PFSK-1 (cell line): Measurements from ENCODE around the gene AVL9.

ENCODE experiments used
- FOXP2 ChIP-seq: optimal IDR thresholded peaks from 2 replicates; pipeline ENCODE3; 2011; ENCODE audit warnings: borderline replicate concordance, control low read depth, inconsistent platforms; ENCODE audit not compliant: insufficient read depth; ENCODE audit errors: extremely low read length, extremely low read depth
- POLR2AphosphoS5 ChIP-seq: IDR thresholded peaks from 2 replicates; pipeline ENCODE4 v1.6.1; 2012; ENCODE audit warnings: low read depth, mild to moderate bottlenecking, control low read depth, low read length, moderate library complexity
- SIN3A ChIP-seq: IDR thresholded peaks from 2 replicates; pipeline ENCODE4 v1.6.1; 2012; ENCODE audit warnings: mild to moderate bottlenecking, low read length, moderate library complexity, borderline replicate concordance; ENCODE audit not compliant: insufficient read depth
- TAF1 ChIP-seq: IDR thresholded peaks from 2 replicates; pipeline ENCODE4 v1.6.1; 2012; ENCODE audit warnings: low read length, control low read depth, borderline replicate concordance; ENCODE audit not compliant: insufficient read depth
- TF ChIP-seq, protein P1 (sequence below), 2 experiments: IDR thresholded peaks; 2 replicates each; pipeline versions ENCODE4 v1.6.1 to v1.8.0; 2011 to 2012; ENCODE audit warnings: low read depth in 2 of 2, low read length in 2 of 2, control low read depth in 1 of 2, inconsistent platforms in 1 of 2, mild to moderate bottlenecking in 1 of 2, moderate library complexity in 1 of 2; ENCODE audit not compliant: insufficient read depth in 1 of 2

Gene AVL9

GRCh38 chr7:32479574-32480200, 15.6 kb upstream of the AVL9 start:
- TF ChIP-seq, protein P1, sequence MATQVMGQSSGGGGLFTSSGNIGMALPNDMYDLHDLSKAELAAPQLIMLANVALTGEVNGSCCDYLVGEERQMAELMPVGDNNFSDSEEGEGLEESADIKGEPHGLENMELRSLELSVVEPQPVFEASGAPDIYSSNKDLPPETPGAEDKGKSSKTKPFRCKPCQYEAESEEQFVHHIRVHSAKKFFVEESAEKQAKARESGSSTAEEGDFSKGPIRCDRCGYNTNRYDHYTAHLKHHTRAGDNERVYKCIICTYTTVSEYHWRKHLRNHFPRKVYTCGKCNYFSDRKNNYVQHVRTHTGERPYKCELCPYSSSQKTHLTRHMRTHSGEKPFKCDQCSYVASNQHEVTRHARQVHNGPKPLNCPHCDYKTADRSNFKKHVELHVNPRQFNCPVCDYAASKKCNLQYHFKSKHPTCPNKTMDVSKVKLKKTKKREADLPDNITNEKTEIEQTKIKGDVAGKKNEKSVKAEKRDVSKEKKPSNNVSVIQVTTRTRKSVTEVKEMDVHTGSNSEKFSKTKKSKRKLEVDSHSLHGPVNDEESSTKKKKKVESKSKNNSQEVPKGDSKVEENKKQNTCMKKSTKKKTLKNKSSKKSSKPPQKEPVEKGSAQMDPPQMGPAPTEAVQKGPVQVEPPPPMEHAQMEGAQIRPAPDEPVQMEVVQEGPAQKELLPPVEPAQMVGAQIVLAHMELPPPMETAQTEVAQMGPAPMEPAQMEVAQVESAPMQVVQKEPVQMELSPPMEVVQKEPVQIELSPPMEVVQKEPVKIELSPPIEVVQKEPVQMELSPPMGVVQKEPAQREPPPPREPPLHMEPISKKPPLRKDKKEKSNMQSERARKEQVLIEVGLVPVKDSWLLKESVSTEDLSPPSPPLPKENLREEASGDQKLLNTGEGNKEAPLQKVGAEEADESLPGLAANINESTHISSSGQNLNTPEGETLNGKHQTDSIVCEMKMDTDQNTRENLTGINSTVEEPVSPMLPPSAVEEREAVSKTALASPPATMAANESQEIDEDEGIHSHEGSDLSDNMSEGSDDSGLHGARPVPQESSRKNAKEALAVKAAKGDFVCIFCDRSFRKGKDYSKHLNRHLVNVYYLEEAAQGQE (IDR thresholded peaks at IDR 0.05; ENCODE audit: insufficient read depth in 1 of 2, low read depth in 2 of 2, low read length in 2 of 2), result no peak
- TF ChIP-seq SIN3A, result no peak
- TF ChIP-seq POLR2AphosphoS5, result no peak
- no peak for TF ChIP-seq FOXP2

DNA sequence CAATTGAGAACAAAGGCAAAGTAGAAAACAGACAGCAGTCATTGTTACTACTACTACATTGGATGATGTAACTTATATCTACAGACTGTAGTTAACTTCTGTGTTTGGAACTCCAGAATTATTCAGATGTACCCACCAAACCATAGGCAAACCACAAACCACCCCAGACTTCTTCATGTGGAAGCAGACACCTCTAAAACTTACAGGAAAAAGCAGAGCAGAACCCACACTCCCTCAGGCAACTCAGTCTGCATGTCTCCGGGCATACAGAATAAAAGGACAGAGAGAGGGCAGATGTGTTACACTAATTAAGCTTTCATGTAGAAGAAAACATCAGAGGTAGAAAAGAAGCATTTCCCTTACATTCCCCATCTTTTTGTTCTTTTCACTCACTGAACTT, 14.1 kb upstream of the AVL9 start:
- no peak for TF ChIP-seq FOXP2
- no peak for TF ChIP-seq POLR2AphosphoS5
- TF ChIP-seq SIN3A, result no peak
- TF ChIP-seq, protein P1 (IDR thresholded peaks at IDR 0.05; ENCODE audit: insufficient read depth in 1 of 2, low read depth in 2 of 2, low read length in 2 of 2), result no peak
- TF ChIP-seq TAF1, result no peak

- TF ChIP-seq, protein P1 (IDR thresholded peaks at IDR 0.05; ENCODE audit: insufficient read depth in 1 of 2, low read depth in 2 of 2, low read length in 2 of 2), result no peak
- no peak for TF ChIP-seq TAF1
- TF ChIP-seq POLR2AphosphoS5, result no peak
- TF ChIP-seq FOXP2, result no peak
- no peak for TF ChIP-seq SIN3A
These were observed 13.4 kb upstream of the AVL9 start for GRCh38 chr7:32481921-32482320.

DNA sequence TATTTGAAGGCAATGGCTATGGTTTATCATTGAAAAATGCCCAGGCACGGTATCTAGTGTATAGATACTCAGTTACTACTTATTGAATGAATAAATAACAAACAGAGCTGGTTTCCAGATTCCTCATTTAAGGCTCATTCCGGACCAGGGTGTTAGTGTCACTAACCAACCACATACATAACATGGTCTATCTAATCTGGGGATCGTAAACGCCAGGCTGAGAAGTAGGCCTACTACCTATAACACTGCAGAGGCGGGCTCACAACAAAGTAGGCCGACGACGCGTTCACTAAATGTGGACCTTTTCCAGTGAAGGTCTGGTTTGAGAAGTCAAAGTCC, 5.5 kb upstream of the AVL9 start:
- no peak for TF ChIP-seq FOXP2
- TF ChIP-seq POLR2AphosphoS5, result no peak
- TF ChIP-seq, protein P1 (IDR thresholded peaks at IDR 0.05; ENCODE audit: insufficient read depth in 1 of 2, low read depth in 2 of 2, low read length in 2 of 2), result no peak
- TF ChIP-seq TAF1, result no peak
- no peak for TF ChIP-seq SIN3A

GRCh38 chr7:32490127-32490796, 5.0 kb upstream of the AVL9 start, which contains the start of gene LSM5:
TSS of gene LSM5 (minus strand) at chr7:32490380. CDS start at chr7:32490365, 15 bp downstream.
- TF ChIP-seq SIN3A (0 out of 2 replicates have a peak, but pooled peaks have one; percentile 70), FOXP2 (peak; percentile 75), POLR2AphosphoS5 (peak; percentile 78), TAF1 (peak; percentile 67)
- TF ChIP-seq, protein P1 (IDR thresholded peaks at IDR 0.05; ENCODE audit: insufficient read depth in 1 of 2, low read depth in 2 of 2, low read length in 2 of 2), result no peak
